Common myeloid progenitor, CD34-positive (primary cell): Measurements from ENCODE around the gene ZNF22.

ENCODE experiments used
- CTCF ChIA-PET: fragments of 350-600 bp; sonication (Branson Sonifier 250); formaldehyde crosslinking; loops from one replicate; lab custom pipeline; 2021; ENCODE audit warnings: antibody characterized with exemption; lab: Charles Lee
- POLR2A ChIA-PET: fragments of 350-600 bp; sonication (Branson Sonifier 250); formaldehyde crosslinking; loops from one replicate; lab custom pipeline; 2021; ENCODE audit warnings: antibody characterized with exemption; lab: Charles Lee
- DNase-seq, 3 donors: peaks; one replicate each; pipeline versions ENCODE4 v3.0.0 to v3.0.0-alpha.2; 2013
- H3K27ac ChIP-seq, 2 experiments: 1 replicate in 1 of 2; 2 replicates in 1 of 2; pipeline ENCODE4 v1.7.0; 2013; ENCODE audit warnings: inconsistent platforms in 2 of 2, low read length in 2 of 2, mild to moderate bottlenecking in 2 of 2, low read depth in 1 of 2, moderate library complexity in 1 of 2; ENCODE audit not compliant: severe bottlenecking in 2 of 2, insufficient read depth in 1 of 2, poor library complexity in 1 of 2
- H3K27me3 ChIP-seq, 5 experiments: replicated peaks in 2 of 5; 1 replicate in 3 of 5; 2 replicates in 2 of 5; pipeline versions ENCODE4 v1.6.1 to v1.7.0; 2013; ENCODE audit warnings: low read length in 4 of 5, mild to moderate bottlenecking in 2 of 5, moderate library complexity in 2 of 5, inconsistent platforms in 1 of 5; ENCODE audit not compliant: insufficient read depth in 5 of 5, control insufficient read depth in 4 of 5
- H3K36me3 ChIP-seq, 4 experiments: 1 replicate in 2 of 4; 2 replicates in 2 of 4; pipeline versions ENCODE4 v1.6.1 to v1.7.0; 2013; ENCODE audit warnings: low read length in 3 of 4, control low read depth in 1 of 4, mild to moderate bottlenecking in 1 of 4; ENCODE audit not compliant: control insufficient read depth in 4 of 4, insufficient read depth in 4 of 4
- H3K4me1 ChIP-seq, 4 experiments: 1 replicate in 3 of 4; 2 replicates in 1 of 4; pipeline versions ENCODE4 v1.6.1 to v1.7.1; 2013; ENCODE audit warnings: low read length in 3 of 4, mild to moderate bottlenecking in 3 of 4, control low read depth in 1 of 4, inconsistent platforms in 1 of 4, moderate library complexity in 1 of 4; ENCODE audit not compliant: control insufficient read depth in 4 of 4, insufficient read depth in 4 of 4; ENCODE audit errors: control extremely low read depth in 1 of 4
- H3K4me3 ChIP-seq, 7 experiments: 1 replicate in 4 of 7; 2 replicates in 3 of 7; pipeline versions ENCODE4 v1.5.1 to v1.7.0; 2013; ENCODE audit warnings: mild to moderate bottlenecking in 7 of 7, low read length in 6 of 7, moderate library complexity in 6 of 7, inconsistent platforms in 2 of 7, low read depth in 2 of 7, control low read depth in 1 of 7; ENCODE audit not compliant: insufficient read depth in 4 of 7, control insufficient read depth in 1 of 7; ENCODE audit errors: extremely low read depth in 1 of 7
- H3K9me3 ChIP-seq, 5 experiments: 1 replicate in 4 of 5; 2 replicates in 1 of 5; pipeline versions ENCODE4 v1.6.1 to v1.7.1; 2013; ENCODE audit warnings: low read length in 4 of 5, mild to moderate bottlenecking in 2 of 5, inconsistent platforms in 1 of 5, low read depth in 1 of 5, moderate library complexity in 1 of 5; ENCODE audit not compliant: control insufficient read depth in 4 of 5, insufficient read depth in 2 of 5; ENCODE audit errors: control extremely low read depth in 1 of 5
- WGBS: methylation state at CpG from one replicate; pipeline ENCODE4 v1.1.5; 2013; ENCODE audit not compliant: insufficient coverage; 5-methylcytosine and 5-hydroxymethylcytosine counted together

Gene ZNF22

GRCh38 chr10:44994752-44995530, 5.8 kb upstream of the ZNF22 start:
- Histone ChIP-seq H3K36me3 (no peaks in the 10 kb centered on the region), H3K27ac (no peak overlapping the region), H3K4me1 (peaks cover 14 to 74% (median 50%) of the 10 kb centered on the region in 4 experiments), H3K27me3 (no peaks in the 10 kb centered on the region), H3K4me3 (no peak overlapping the region), H3K9me3 (no peaks in the 10 kb centered on the region)
- CTCF ChIA-PET, result interaction anchor here (0.8 to 9.8 kb wide), 5 partner anchors 10 to 70 kb away, joined by 3 to 84 read pairs (median 5); no protein-coding TSS in a partner anchor
- 86% methylated on average over 5 of the region's 9 CpGs for WGBS
- POLR2A ChIA-PET, result interaction anchor here (0.6 to 1.7 kb wide), 3 partner anchors 14 to 57 kb away, joined by 4 to 12 read pairs (median 7); partner anchors contain the start of gene DEPP1
- no peak for DNase-seq

- no peaks in the 10 kb centered on the region for H3K27me3 ChIP-seq
- H3K36me3 ChIP-seq, result no peaks in the 10 kb centered on the region
- H3K4me1 ChIP-seq, result peaks cover 18 to 75% (median 55%) of the 10 kb centered on the region in 4 experiments
- peak overlapping the region in 1 of 2 experiments; percentile 36 for H3K27ac ChIP-seq
- ChIA-PET POLR2A (interaction anchor here (1.2 to 1.7 kb wide), 2 partner anchors 15 to 17 kb away, joined by 4 to 12 read pairs; partner anchors contain the start of gene DEPP1), CTCF (interaction anchor here (0.8 to 9.8 kb wide), 5 partner anchors 11 to 70 kb away, joined by 3 to 84 read pairs (median 5); no protein-coding TSS in a partner anchor)
- DNase-seq, result peak in 2 of 3 donors; percentile 52 to 61
- peak overlapping the region in 1 of 7 experiments; percentile 8 for H3K4me3 ChIP-seq
- no peaks in the 10 kb centered on the region for H3K9me3 ChIP-seq
- 2% methylated on average over 4 of the region's 4 CpGs for WGBS
These were observed 5.2 kb upstream of the ZNF22 start for GRCh38 chr10:44995581-44995913.

- 4% methylated on average over 9 of the region's 9 CpGs for WGBS
- H3K4me1 ChIP-seq, result peaks cover 18 to 74% (median 53%) of the 10 kb centered on the region in 4 experiments
- CTCF ChIA-PET, result interaction anchor here (0.6 to 9.8 kb wide), 4 partner anchors 12 to 62 kb away, joined by 3 to 84 read pairs (median 4); no protein-coding TSS in a partner anchor
- peak overlapping the region in 4 of 7 experiments; percentile 2 to 35 (median 27) for H3K4me3 ChIP-seq
- no peaks in the 10 kb centered on the region for H3K27me3 ChIP-seq
- POLR2A ChIA-PET, result interaction anchor here (1.2 to 1.7 kb wide), 2 partner anchors 15 to 17 kb away, joined by 4 to 12 read pairs; partner anchors contain the start of gene DEPP1
- H3K9me3 ChIP-seq, result no peaks in the 10 kb centered on the region
- peak overlapping the region in 1 of 2 experiments; percentile 36 for H3K27ac ChIP-seq
- peak in 2 of 3 donors; percentile 82 to 90 for DNase-seq
- H3K36me3 ChIP-seq, result no peaks in the 10 kb centered on the region
These were observed 4.6 kb upstream of the ZNF22 start for GRCh38 chr10:44995914-44996669.

- Histone ChIP-seq H3K9me3 (no peaks in the 10 kb centered on the region), H3K4me3 (peak overlapping the region in 1 of 7 experiments; percentile 34), H3K4me1 (peaks cover 26 to 80% (median 61%) of the 10 kb centered on the region in 4 experiments), H3K27ac (peak overlapping the region in 1 of 2 experiments; percentile 36), H3K27me3 (no peaks in the 10 kb centered on the region), H3K36me3 (no peaks in the 10 kb centered on the region)
- WGBS, result 100% methylated on average over 2 of the region's 6 CpGs
- no peak for DNase-seq
- ChIA-PET POLR2A (no interaction called here), CTCF (interaction anchor here (1.0 to 1.3 kb wide), 3 partner anchors 23 to 64 kb away, joined by 3 to 4 read pairs (median 3); no protein-coding TSS in a partner anchor)
These were observed 3.5 kb upstream of the ZNF22 start for GRCh38 chr10:44997105-44997748.

GRCh38 chr10:44998146-44998631, 2.5 kb upstream of the ZNF22 start:
- no peak for DNase-seq
- peaks cover 0 to 10% (median 1%) of the 10 kb centered on the region in 4 experiments for H3K36me3 ChIP-seq
- CTCF ChIA-PET, result interaction anchor here (1.0 to 1.3 kb wide), 3 partner anchors 24 to 65 kb away, joined by 3 to 4 read pairs (median 3); no protein-coding TSS in a partner anchor
- WGBS, result 85% methylated on average over 5 of the region's 6 CpGs
- H3K4me1 ChIP-seq, result peaks cover 27 to 89% (median 61%) of the 10 kb centered on the region in 4 experiments
- peaks cover 0 to 7% (median 1%) of the 10 kb centered on the region in 5 experiments for H3K9me3 ChIP-seq
- H3K27ac ChIP-seq, result no peak overlapping the region
- H3K4me3 ChIP-seq, result no peak overlapping the region
- no peaks in the 10 kb centered on the region for H3K27me3 ChIP-seq
- POLR2A ChIA-PET, result no interaction called here

DNA sequence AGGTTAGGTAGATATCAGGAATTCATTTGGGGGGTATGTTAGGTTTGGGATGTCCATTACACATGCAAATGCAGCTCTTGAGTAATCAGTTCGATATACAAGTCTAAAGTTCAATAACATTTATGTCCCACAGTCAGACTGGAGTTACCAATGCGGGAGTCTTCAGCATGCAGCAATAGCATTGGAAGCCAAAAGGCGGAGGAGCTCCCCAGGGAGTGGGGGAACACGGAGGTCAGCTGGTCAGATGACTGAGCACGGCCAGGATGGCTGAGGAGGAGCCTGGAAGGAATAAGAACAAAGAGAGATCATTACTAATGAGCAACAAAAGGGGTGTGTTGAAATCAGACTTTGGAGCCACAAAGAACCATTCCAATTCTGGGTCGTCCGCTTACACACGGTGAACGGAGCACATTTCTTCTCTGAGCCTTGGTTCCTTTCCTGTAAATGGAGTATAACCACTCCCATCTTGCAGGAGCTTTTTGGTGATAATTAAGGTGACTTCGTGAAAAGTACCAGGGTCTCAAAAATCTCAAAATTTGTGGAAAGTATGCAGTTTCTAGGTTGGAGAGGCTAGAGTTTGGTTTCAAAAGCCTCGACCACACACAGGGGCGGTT, 478 bp upstream of the ZNF22 start:
- Histone ChIP-seq H3K9me3 (peaks cover 0 to 18% (median 7%) of the 10 kb centered on the region in 5 experiments), H3K27ac (peak overlapping the region; percentile 69 to 89), H3K36me3 (peaks cover 9 to 29% (median 17%) of the 10 kb centered on the region in 4 experiments), H3K4me1 (peaks cover 27 to 83% (median 52%) of the 10 kb centered on the region in 4 experiments), H3K4me3 (peak overlapping the region; percentile 55 to 83 (median 67)), H3K27me3 (no peaks in the 10 kb centered on the region)
- CTCF ChIA-PET, result interaction anchor here (0.7 to 2.1 kb wide), 5 partner anchors 10 to 67 kb away, joined by 3 to 7 read pairs (median 4); partner anchors contain the start of gene DEPP1
- POLR2A ChIA-PET, result interaction anchor here (0.7 to 1.1 kb wide), 2 partner anchors 67 to 404 kb away, joined by 3 read pairs; no protein-coding TSS in a partner anchor
- DNase-seq, result no peak
- 19% methylated on average over 10 of the region's 12 CpGs for WGBS
